G401.6 (cell line): Measurements from ENCODE around the gene SF3B5.
"Not testable (repeated sequence)": the region's sequence is repeated elsewhere in the genome, so short reads cannot be mapped to it uniquely, and the experiment has no call there.

Experiments used
- FAIRE-seq: peaks from 2 replicates; lab custom pipeline; 2012; peaks lifted over from hg19 to GRCh38; lab: Jason Lieb, UNC

SF3B5 gene

GRCh38 chr6:144063744-144064401 lies 31.5 kb downstream of the SF3B5 start:
- FAIRE-seq, result no peak

GRCh38 chr6:144063246-144063743 lies 32.1 kb downstream of the SF3B5 start:
- no peak for FAIRE-seq

- FAIRE-seq, result no peak
Measured at GRCh38 chr6:144062786-144063185, 32.6 kb downstream of the SF3B5 start.

GRCh38 chr6:144059139-144059538 lies 36.2 kb downstream of the SF3B5 start:
- no peak for FAIRE-seq

GRCh38 chr6:144055121-144055931 lies 40.0 kb downstream of the SF3B5 start:
- FAIRE-seq, result no peak

GRCh38 chr6:144053601-144054000 lies 41.8 kb downstream of the SF3B5 start:
- no peak for FAIRE-seq

GRCh38 chr6:144052488-144052887 lies 42.9 kb downstream of the SF3B5 start:
- no peak for FAIRE-seq

- no peak for FAIRE-seq
Measured at GRCh38 chr6:144049386-144049785, 46.0 kb downstream of the SF3B5 start.

GRCh38 chr6:144047688-144048087 lies 47.7 kb downstream of the SF3B5 start:
- FAIRE-seq, result no peak

GRCh38 chr6:144046672-144047071 lies 48.7 kb downstream of the SF3B5 start:
- not testable (repeated sequence) for FAIRE-seq

GRCh38 chr6:144044989-144045388 lies 50.4 kb downstream of the SF3B5 start:
- not testable (repeated sequence) for FAIRE-seq
